ENCODE measurements around the gene SUSD6. TPM values are rescaled to one million over a fixed set of nuclear protein-coding genes. Genes with fewer than 3 reads are reported as not detected.

SUSD6 gene
- total and polyA plus RNA-seq, 2 experiments from 2014 or later, result 2.8 to 3.4 TPM

GRCh38 chr14:69666112-69666511, 54.7 kb downstream of the SUSD6 start (continued):
- TF ChIP-seq ZNF462 (CRISPR knock-in tag; IDR thresholded peaks at IDR 0.05), result no peak
- no peak for TF ChIP-seq JUNB (IDR thresholded peaks at IDR 0.05; ENCODE audit: unreplicated experiment)
- no peak for TF ChIP-seq POLR2AphosphoS5 (IDR thresholded peaks at IDR 0.05; ENCODE audit: low read depth)
- TF ChIP-seq STAT1 (IDR thresholded peaks at IDR 0.05; ENCODE audit: unreplicated experiment), result no peak
- TF ChIP-seq CREB1 (CRISPR knock-in tag; IDR thresholded peaks at IDR 0.05; ENCODE audit: low read depth), result no peak

GRCh38 chr14:69666690-69667211, 55.4 kb downstream of the SUSD6 start:
- no peaks in the 10 kb centered on the region for H3K79me2 ChIP-seq (replicated peaks; ENCODE audit: insufficient read depth)

More at GRCh38 chr14:69666690-69667211, 55.4 kb downstream of the SUSD6 start:
- no peaks in the 10 kb centered on the region for H3K36me3 ChIP-seq (ENCODE audit: insufficient read depth)
- H3K4me3 Mint-ChIP-seq, result no peak overlapping the region
- no peak overlapping the region for H3K27ac ChIP-seq (ENCODE audit: low read depth)
- no peaks in the 10 kb centered on the region for H3F3A ChIP-seq (replicated peaks; ENCODE audit: low read depth)
- H3K27me3 ChIP-seq (ENCODE audit: insufficient read depth), result no peaks in the 10 kb centered on the region
- no peak for TF ChIP-seq ZNF331 (CRISPR knock-in tag; IDR thresholded peaks at IDR 0.05; ENCODE audit: low read depth)
- no peaks in the 10 kb centered on the region for H4K20me1 ChIP-seq (replicated peaks; ENCODE audit: insufficient read depth)
- peaks cover 24% of the 10 kb centered on the region for H3K4me1 Mint-ChIP-seq
- H3K36me3 Mint-ChIP-seq (ENCODE audit: low read depth), result no peaks in the 10 kb centered on the region
- ATAC-seq (no peak), DNase-seq (ENCODE audit: low spot score) (no peak)
- H2AFZ ChIP-seq, result no peak overlapping the region
- H3K4me2 ChIP-seq, result no peak overlapping the region
- no peaks in the 10 kb centered on the region for H3K9me3 Mint-ChIP-seq
- H3K27ac Mint-ChIP-seq, result no peak overlapping the region
- peaks cover 4% of the 10 kb centered on the region for H3K27me3 Mint-ChIP-seq (ENCODE audit: insufficient read depth, low read depth, poor library complexity)
- peaks cover 4% of the 10 kb centered on the region; the same call in 1 of the 2 replicates for H3K4me1 ChIP-seq (ENCODE audit: insufficient read depth)
- no peak overlapping the region for H3K4me3 ChIP-seq
- no peaks in the 10 kb centered on the region for H3K9me2 ChIP-seq (ENCODE audit: insufficient read depth)

Measured in GM23338 (cell line).